ENCODE results near the gene ENOX1. TPM values are rescaled to one million over a fixed set of nuclear protein-coding genes. Genes with fewer than 3 reads are reported as not detected.
A peak's percentile ranks its signal among the peaks of the same experiment; 100 is the strongest.

Gene ENOX1
- polyA plus RNA-seq, 1 donor (not counting 4 experiments of a cell fraction or from before 2014, with no cell fraction given) = 1.1 TPM

DNA sequence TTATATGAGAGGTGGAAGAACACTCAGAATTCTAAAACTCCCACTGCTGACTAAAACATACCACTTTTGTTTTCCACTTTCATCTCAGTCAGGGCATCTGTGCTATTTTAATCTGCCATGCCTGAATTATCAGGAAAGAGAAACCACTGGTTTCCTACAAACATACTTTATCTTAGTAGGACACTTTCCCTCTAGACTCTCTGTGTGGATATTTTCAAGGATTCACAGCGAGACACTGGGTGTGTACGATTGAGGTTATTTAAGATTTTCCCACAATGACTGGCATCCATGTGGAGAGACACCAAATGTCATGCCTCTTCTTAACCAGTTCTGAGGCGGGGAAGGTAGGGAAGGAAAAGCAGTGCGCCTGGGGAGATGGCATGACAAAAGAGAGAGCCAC, 212.2 kb downstream of the ENOX1 start:
- dilution Hi-C loops (cut with MboI; ENCODE audit: extremely low pct_ligation_motif_present, low sequenced_read_pairs) = no loop called here
- Histone ChIP-seq H3K4me1 (ENCODE audit: control insufficient read depth, extremely low read depth, insufficient read depth, low read length) (peaks cover 18% of the 10 kb centered on the region), H4K20me1 (ENCODE audit: control insufficient read depth, extremely low read depth, insufficient read depth, low read length) (no peaks in the 10 kb centered on the region), H3K9me3 (ENCODE audit: control insufficient read depth, low read depth, low read length) (no peaks in the 10 kb centered on the region), H3K79me2 (ENCODE audit: control insufficient read depth, insufficient read depth, low read length) (no peaks in the 10 kb centered on the region), H3K4me3 (ENCODE audit: control insufficient read depth in 2 of 3, extremely low read depth in 1 of 3, insufficient read depth in 2 of 3, low read depth in 1 of 3, low read length in 3 of 3) (no peak overlapping the region), H3K9ac (ENCODE audit: control insufficient read depth, extremely low read depth, insufficient read depth, low read length) (no peak overlapping the region), H3K4me2 (ENCODE audit: control insufficient read depth, extremely low read depth, insufficient read depth, low read depth, low read length) (no peak overlapping the region), H2AFZ (ENCODE audit: control insufficient read depth, low read length) (no peak overlapping the region), H3K36me3 (ENCODE audit: control insufficient read depth in 2 of 2, extremely low read depth in 1 of 2, insufficient read depth in 2 of 2, low read length in 2 of 2) (no peaks in the 10 kb centered on the region), H3K9me1 (ENCODE audit: control insufficient read depth, extremely low read depth, insufficient read depth, low read length) (no peaks in the 10 kb centered on the region), H3K27me3 (ENCODE audit: control insufficient read depth, extremely low read depth, insufficient read depth, low read length) (no peaks in the 10 kb centered on the region), H3K27ac (ENCODE audit: control insufficient read depth, insufficient read depth, low read length) (no peak overlapping the region)
- DNase-seq (ENCODE audit: low read depth, low spot score) (no peak), FAIRE-seq (no peak)
- no peak for TF ChIP-seq EZH2 (IDR thresholded peaks at IDR 0.05; ENCODE audit: low read length)
- TF ChIP-seq, protein P1, sequence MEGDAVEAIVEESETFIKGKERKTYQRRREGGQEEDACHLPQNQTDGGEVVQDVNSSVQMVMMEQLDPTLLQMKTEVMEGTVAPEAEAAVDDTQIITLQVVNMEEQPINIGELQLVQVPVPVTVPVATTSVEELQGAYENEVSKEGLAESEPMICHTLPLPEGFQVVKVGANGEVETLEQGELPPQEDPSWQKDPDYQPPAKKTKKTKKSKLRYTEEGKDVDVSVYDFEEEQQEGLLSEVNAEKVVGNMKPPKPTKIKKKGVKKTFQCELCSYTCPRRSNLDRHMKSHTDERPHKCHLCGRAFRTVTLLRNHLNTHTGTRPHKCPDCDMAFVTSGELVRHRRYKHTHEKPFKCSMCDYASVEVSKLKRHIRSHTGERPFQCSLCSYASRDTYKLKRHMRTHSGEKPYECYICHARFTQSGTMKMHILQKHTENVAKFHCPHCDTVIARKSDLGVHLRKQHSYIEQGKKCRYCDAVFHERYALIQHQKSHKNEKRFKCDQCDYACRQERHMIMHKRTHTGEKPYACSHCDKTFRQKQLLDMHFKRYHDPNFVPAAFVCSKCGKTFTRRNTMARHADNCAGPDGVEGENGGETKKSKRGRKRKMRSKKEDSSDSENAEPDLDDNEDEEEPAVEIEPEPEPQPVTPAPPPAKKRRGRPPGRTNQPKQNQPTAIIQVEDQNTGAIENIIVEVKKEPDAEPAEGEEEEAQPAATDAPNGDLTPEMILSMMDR (optimal IDR thresholded peaks at IDR 0.05 in 1 of 3, IDR thresholded peaks at IDR 0.05 in 1 of 3, conservative IDR thresholded peaks at IDR 0.05 in 1 of 3; ENCODE audit: extremely low read depth in 1 of 3, insufficient read depth in 2 of 3, low read length in 3 of 3) = no peak

DNA sequence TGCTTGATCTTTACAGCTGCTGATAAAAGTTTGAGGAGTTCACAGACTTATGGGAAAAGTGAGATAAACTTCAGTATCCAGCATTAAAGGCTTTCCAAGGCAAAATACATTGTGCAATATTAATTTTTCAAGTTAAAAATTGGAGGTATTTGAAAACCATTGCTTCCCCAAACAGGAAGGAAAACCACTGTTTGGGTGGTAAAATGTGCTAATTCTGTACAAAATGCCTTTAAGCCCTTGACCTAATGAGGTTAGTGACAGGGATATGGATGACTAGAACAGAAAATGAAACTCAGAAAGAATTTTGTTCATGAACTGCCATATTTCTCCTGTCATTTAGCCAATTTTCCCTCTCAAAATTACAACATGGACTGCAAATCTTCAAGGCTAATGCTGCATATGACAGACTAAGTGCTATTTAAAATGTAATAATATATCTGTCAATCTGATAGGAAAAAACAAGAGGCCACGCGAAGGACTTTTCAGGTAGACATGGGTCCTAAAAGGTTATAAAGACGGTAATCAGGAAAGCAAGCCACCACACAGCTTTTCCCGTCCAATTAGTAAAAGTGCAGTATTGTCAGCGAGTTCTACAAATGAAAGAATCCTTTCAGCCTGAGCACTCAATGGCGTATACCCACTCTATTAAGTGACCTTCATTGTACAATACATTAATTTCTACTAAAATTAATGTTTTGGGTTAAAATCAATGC, 212.8 kb downstream of the ENOX1 start:
- FAIRE-seq (no peak), DNase-seq (ENCODE audit: low read depth, low spot score) (no peak)
- H3K36me3 ChIP-seq (ENCODE audit: control insufficient read depth in 2 of 2, extremely low read depth in 1 of 2, insufficient read depth in 2 of 2, low read length in 2 of 2) = no peaks in the 10 kb centered on the region
- no peaks in the 10 kb centered on the region for H3K9me1 ChIP-seq (ENCODE audit: control insufficient read depth, extremely low read depth, insufficient read depth, low read length)
- dilution Hi-C loops (cut with MboI; ENCODE audit: extremely low pct_ligation_motif_present, low sequenced_read_pairs) = no loop called here
- no peaks in the 10 kb centered on the region for H3K79me2 ChIP-seq (ENCODE audit: control insufficient read depth, insufficient read depth, low read length)
- H3K27ac ChIP-seq (ENCODE audit: control insufficient read depth, insufficient read depth, low read length) = no peak overlapping the region
- no peak overlapping the region for H3K9ac ChIP-seq (ENCODE audit: control insufficient read depth, extremely low read depth, insufficient read depth, low read length)
- H3K27me3 ChIP-seq (ENCODE audit: control insufficient read depth, extremely low read depth, insufficient read depth, low read length) = no peaks in the 10 kb centered on the region
- H3K9me3 ChIP-seq (ENCODE audit: control insufficient read depth, low read depth, low read length) = no peaks in the 10 kb centered on the region
- TF ChIP-seq, protein P1 (optimal IDR thresholded peaks at IDR 0.05 in 1 of 3, IDR thresholded peaks at IDR 0.05 in 1 of 3, conservative IDR thresholded peaks at IDR 0.05 in 1 of 3; ENCODE audit: extremely low read depth in 1 of 3, insufficient read depth in 2 of 3, low read length in 3 of 3) = no peak
- no peak for TF ChIP-seq EZH2 (IDR thresholded peaks at IDR 0.05; ENCODE audit: low read length)
- H3K4me2 ChIP-seq (ENCODE audit: control insufficient read depth, extremely low read depth, insufficient read depth, low read depth, low read length) = peak overlapping the region; percentile 70
- peaks cover 18% of the 10 kb centered on the region for H3K4me1 ChIP-seq (ENCODE audit: control insufficient read depth, extremely low read depth, insufficient read depth, low read length)
- H4K20me1 ChIP-seq (ENCODE audit: control insufficient read depth, extremely low read depth, insufficient read depth, low read length) = no peaks in the 10 kb centered on the region
- H2AFZ ChIP-seq (ENCODE audit: control insufficient read depth, low read length) = peak overlapping the region; percentile 57
- no peak overlapping the region for H3K4me3 ChIP-seq (ENCODE audit: control insufficient read depth in 2 of 3, extremely low read depth in 1 of 3, insufficient read depth in 2 of 3, low read depth in 1 of 3, low read length in 3 of 3)

All from keratinocyte (primary cell).